HEK293T (cell line): ENCODE data around the gene LY6G5B.

Experiments used
- CTCF ChIA-PET: fragments of 350-600 bp; formaldehyde crosslinking; extraction: SDS; loops from one replicate; lab custom pipeline; 2021; ENCODE audit warnings: antibody characterized with exemption, inconsistent platforms; lab: Yijun Ruan, JAX
- POLR2A ChIA-PET: fragments of 350-600 bp; formaldehyde crosslinking; extraction: SDS; loops from one replicate; lab custom pipeline; 2020; ENCODE audit warnings: antibody characterized with exemption, inconsistent platforms; lab: Yijun Ruan, JAX
- DNase-seq: peaks from one replicate; pipeline ENCODE4 v3.0.0; 2012; ENCODE audit warnings: mixed read lengths; ENCODE audit errors: extremely low spot score
- ARNT ChIP-seq: fragments of 450-650 bp; IDR thresholded peaks from 2 replicates; pipeline ENCODE4 v1.6.1; 2017; ENCODE audit warnings: mild to moderate bottlenecking
- BHLHE40 ChIP-seq: fragments of 450-650 bp; IDR thresholded peaks from 2 replicates; pipeline ENCODE4 v1.6.1; 2016; ENCODE audit warnings: mild to moderate bottlenecking, moderate library complexity, borderline replicate concordance
- CTBP1 ChIP-seq: fragments of 450-650 bp; IDR thresholded peaks from 2 replicates; pipeline ENCODE4 v1.6.1; 2016; ENCODE audit warnings: borderline replicate concordance
- ELF4 ChIP-seq: fragments of 450-650 bp; IDR thresholded peaks from 2 replicates; pipeline ENCODE4 v1.6.1; 2017; ENCODE audit warnings: antibody characterized with exemption
- FOXA1 ChIP-seq: fragments of 450-650 bp; IDR thresholded peaks from 2 replicates; pipeline ENCODE4 v1.6.1; 2016; ENCODE audit warnings: mild to moderate bottlenecking
- FOXK2 ChIP-seq: fragments of 450-650 bp; IDR thresholded peaks from 2 replicates; pipeline ENCODE4 v1.6.1; 2016; ENCODE audit warnings: mild to moderate bottlenecking
- FOXM1 ChIP-seq: fragments of 450-650 bp; IDR thresholded peaks from 2 replicates; pipeline ENCODE4 v1.6.1; 2017; ENCODE audit warnings: mild to moderate bottlenecking, borderline replicate concordance
- HDGF ChIP-seq: fragments of 450-650 bp; IDR thresholded peaks from 2 replicates; pipeline ENCODE4 v1.6.1; 2017; ENCODE audit warnings: antibody characterized with exemption, borderline replicate concordance
- L3MBTL2 ChIP-seq: fragments of 450-650 bp; conservative IDR thresholded peaks from 2 replicates; pipeline ENCODE4 v1.6.1; 2016; ENCODE audit warnings: mild to moderate bottlenecking
- LEF1 ChIP-seq: fragments of 450-650 bp; IDR thresholded peaks from 2 replicates; pipeline ENCODE4 v1.6.1; 2017; ENCODE audit warnings: mild to moderate bottlenecking, borderline replicate concordance
- NFRKB ChIP-seq: fragments of 450-650 bp; IDR thresholded peaks from 2 replicates; pipeline ENCODE4 v1.6.1; 2016; ENCODE audit warnings: mild to moderate bottlenecking, moderate library complexity
- PKNOX1 ChIP-seq: fragments of 450-650 bp; IDR thresholded peaks from 2 replicates; pipeline ENCODE4 v1.6.1; 2016
- SP1 ChIP-seq: fragments of 450-650 bp; IDR thresholded peaks from 2 replicates; pipeline ENCODE4 v1.6.1; 2017
- SUZ12 ChIP-seq: fragments of 450-650 bp; IDR thresholded peaks from 2 replicates; pipeline ENCODE4 v1.6.1; 2016; ENCODE audit warnings: mild to moderate bottlenecking
- TARDBP ChIP-seq: fragments of 450-650 bp; IDR thresholded peaks from 2 replicates; pipeline ENCODE4 v1.6.1; 2016
- ZNF384 ChIP-seq: fragments of 450-650 bp; IDR thresholded peaks from 2 replicates; pipeline ENCODE4 v1.6.1; 2016

Gene LY6G5B

DNA sequence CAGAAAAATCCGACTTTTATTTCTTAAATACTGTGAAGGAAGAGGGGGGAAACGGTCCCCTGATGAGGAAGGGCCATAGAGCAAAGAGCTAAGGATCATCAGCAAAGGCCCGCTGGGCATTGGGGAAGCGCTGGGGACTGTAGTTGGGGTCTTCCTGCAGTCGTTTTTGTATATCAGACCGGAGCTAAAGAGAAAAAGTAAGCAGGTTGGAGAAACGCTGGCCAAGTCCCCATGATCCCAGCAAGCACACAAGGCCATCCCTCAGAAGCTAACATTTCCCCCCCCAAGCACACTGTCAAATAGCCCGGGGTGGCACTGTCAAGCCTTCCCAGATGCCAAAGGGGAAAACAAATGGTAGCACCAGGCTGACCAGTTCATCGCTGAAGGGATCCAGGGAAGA is 30.7 kb upstream of the LY6G5B start:
- DNase-seq: no peak
- no peak for TF ChIP-seq ARNT
- TF ChIP-seq FOXK2: no peak
- no peak for TF ChIP-seq NFRKB
- TF ChIP-seq FOXA1: no peak
- TF ChIP-seq FOXM1: no peak
- no peak for TF ChIP-seq CTBP1
- TF ChIP-seq LEF1: no peak
- no peak for TF ChIP-seq SP1
- no peak for TF ChIP-seq PKNOX1
- TF ChIP-seq BHLHE40: no peak
- no peak for TF ChIP-seq HDGF
- TF ChIP-seq ELF4: no peak
- TF ChIP-seq SUZ12: no peak
- TF ChIP-seq TARDBP: no peak
- no peak for TF ChIP-seq ZNF384
- no peak for TF ChIP-seq L3MBTL2
- POLR2A ChIA-PET: interaction anchor here (1.0 to 3.7 kb wide), 8 partner anchors 10 to 92 kb away, joined by 3 to 20 read pairs (median 4); partner anchors contain the start of genes ATP6V1G2, BAG6, C6orf47 and CSNK2B
- CTCF ChIA-PET: no interaction called here

GRCh38 chr6:31639449-31639861 is 30.3 kb upstream of the LY6G5B start:
- ChIA-PET CTCF (no interaction called here), POLR2A (interaction anchor here (1.0 to 3.7 kb wide), 7 partner anchors 10 to 93 kb away, joined by 3 to 20 read pairs (median 5); partner anchors contain the start of genes ATP6V1G2, BAG6, C6orf47 and CSNK2B)
- TF ChIP-seq FOXA1 (no peak), TARDBP (no peak), ARNT (no peak), CTBP1 (no peak), NFRKB (no peak), FOXK2 (no peak)
- no peak for DNase-seq

DNA sequence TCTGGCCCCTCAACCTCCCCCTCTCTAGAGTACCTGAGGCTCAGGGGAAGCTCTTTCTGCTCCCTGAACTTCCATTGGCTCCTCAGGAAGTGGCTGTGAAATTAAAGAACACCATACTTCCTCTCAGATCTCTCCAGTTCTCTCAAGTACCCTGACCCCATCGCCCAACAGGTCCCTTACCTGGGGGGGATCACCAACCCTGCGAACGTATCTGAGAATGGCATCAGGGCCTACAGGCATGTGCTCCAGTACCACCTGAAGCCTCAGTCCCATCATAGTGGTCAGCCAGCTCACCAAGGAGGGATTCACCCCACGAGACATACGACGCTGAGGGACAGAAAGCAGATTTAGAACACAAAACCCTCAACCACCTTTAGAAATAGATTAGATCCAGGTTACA is 29.2 kb upstream of the LY6G5B start:
- CTCF ChIA-PET: no interaction called here
- TF ChIP-seq NFRKB (no peak), FOXA1 (no peak), BHLHE40 (no peak), SP1 (no peak), FOXK2 (no peak), ZNF384 (no peak), PKNOX1 (no peak), LEF1 (no peak), ELF4 (no peak), ARNT (no peak), HDGF (no peak), CTBP1 (no peak), SUZ12 (no peak), FOXM1 (no peak), L3MBTL2 (no peak), TARDBP (no peak)
- no peak for DNase-seq
- POLR2A ChIA-PET: interaction anchor here (1.2 to 3.7 kb wide), 3 partner anchors 10 to 20 kb away, joined by 5 to 20 read pairs (median 19); partner anchors contain the start of genes BAG6 and C6orf47

GRCh38 chr6:31641370-31641769 is 28.4 kb upstream of the LY6G5B start:
- no peak for DNase-seq
- POLR2A ChIA-PET: interaction anchor here (3.1 kb wide), 1 partner anchor 10 kb away, joined by 19 read pairs; the partner anchor contains the start of gene BAG6
- no peak for TF ChIP-seq SP1
- CTCF ChIA-PET: no interaction called here

GRCh38 chr6:31642798-31643570 is 26.8 kb upstream of the LY6G5B start:
- CTCF ChIA-PET: no interaction called here
- POLR2A ChIA-PET: interaction anchor here (0.8 to 1.9 kb wide), 6 partner anchors 8 to 101 kb away, joined by 3 to 5 read pairs (median 4); partner anchors contain the start of genes BAG6, C6orf47, DDX39B and GPANK1
- TF ChIP-seq SP1 (no peak), ARNT (no peak)
- DNase-seq: no peak

GRCh38 chr6:31643818-31644454 is 25.8 kb upstream of the LY6G5B start:
- no peak for DNase-seq
- POLR2A ChIA-PET: interaction anchor here (1.0 to 1.9 kb wide), 5 partner anchors 9 to 21 kb away, joined by 3 to 5 read pairs (median 4); partner anchors contain the start of genes BAG6, C6orf47 and GPANK1
- TF ChIP-seq L3MBTL2 (no peak), TARDBP (no peak), FOXK2 (no peak), LEF1 (no peak), CTBP1 (no peak), ARNT (no peak), BHLHE40 (no peak), SUZ12 (no peak), SP1 (no peak), FOXA1 (no peak), ELF4 (no peak), NFRKB (no peak), PKNOX1 (no peak), HDGF (no peak), FOXM1 (no peak), ZNF384 (no peak)
- CTCF ChIA-PET: interaction anchor here (0.5 kb wide), 1 partner anchor 242 kb away, joined by 3 read pairs; no protein-coding TSS in a partner anchor
